ENCODE data around the gene ZRANB1.

ZRANB1 gene

DNA sequence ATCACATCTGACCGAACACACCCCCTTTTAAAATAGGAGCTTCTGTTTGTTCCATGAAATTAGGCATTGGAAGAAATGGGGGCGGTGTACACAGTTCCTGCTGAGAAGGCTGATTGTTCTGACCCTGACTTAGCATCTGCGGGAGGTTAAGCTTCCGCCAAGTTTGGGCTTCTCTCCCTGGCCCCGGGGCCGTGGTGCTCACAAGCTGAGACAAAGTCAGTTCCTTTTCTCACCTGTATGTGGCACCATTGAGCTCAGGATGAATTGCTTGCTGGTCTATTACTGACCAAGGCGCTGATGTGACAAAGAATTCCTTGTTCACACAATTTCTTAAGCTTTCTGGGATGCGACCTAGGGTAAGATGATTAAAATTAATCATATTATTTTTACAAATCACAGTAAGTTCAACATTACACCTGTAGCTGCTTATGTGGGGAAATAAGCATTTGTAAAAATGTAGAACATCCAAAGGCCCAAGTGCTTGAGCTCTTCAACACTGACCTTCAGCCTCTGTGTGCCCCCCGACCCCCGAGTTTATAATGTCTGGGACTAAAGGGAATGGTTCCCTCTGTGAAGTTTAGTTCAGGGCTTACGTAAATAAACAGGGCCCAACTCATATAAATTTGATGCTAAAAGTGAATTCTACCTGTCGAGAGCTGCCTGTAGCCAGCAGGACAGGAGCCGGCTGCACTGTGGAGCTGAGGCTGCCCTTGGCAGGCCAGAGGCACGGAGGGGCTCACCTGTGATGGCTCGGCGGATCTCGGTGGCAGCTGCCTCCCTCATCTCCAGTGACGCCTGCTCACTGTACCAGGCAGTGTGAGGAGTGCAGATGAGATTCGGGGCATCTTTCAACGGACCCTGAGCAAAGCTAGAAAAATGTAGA, 50.8 kb downstream of the ZRANB1 start:
- in situ Hi-C loops (cut with HindIII; ENCODE audit: low sequenced_read_pairs): loop anchor here (5.0 to 10.0 kb wide), 4 partner anchors 50 to 152 kb away; no protein-coding TSS in a partner anchor

DNA sequence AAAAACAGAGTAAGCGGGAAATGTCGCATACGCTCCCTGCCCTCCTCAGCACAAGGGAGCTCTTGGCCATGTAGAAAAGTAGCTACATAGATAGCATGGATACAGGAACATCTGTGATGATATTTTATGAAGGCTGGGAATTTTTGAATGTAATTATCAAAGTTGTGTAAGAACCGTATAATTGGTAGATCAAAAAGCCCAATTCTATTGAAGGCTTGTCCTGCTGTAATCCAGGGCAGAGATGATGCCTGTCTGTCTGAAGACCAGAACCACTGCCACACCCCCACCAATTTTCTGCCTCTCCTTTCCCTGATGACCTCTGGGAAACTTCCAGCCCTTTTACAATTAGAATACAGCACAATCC, 51.4 kb downstream of the ZRANB1 start:
- in situ Hi-C loops (cut with HindIII; ENCODE audit: low sequenced_read_pairs): loop anchor here (5.0 to 10.0 kb wide), 4 partner anchors 49 to 151 kb away; no protein-coding TSS in a partner anchor

DNA sequence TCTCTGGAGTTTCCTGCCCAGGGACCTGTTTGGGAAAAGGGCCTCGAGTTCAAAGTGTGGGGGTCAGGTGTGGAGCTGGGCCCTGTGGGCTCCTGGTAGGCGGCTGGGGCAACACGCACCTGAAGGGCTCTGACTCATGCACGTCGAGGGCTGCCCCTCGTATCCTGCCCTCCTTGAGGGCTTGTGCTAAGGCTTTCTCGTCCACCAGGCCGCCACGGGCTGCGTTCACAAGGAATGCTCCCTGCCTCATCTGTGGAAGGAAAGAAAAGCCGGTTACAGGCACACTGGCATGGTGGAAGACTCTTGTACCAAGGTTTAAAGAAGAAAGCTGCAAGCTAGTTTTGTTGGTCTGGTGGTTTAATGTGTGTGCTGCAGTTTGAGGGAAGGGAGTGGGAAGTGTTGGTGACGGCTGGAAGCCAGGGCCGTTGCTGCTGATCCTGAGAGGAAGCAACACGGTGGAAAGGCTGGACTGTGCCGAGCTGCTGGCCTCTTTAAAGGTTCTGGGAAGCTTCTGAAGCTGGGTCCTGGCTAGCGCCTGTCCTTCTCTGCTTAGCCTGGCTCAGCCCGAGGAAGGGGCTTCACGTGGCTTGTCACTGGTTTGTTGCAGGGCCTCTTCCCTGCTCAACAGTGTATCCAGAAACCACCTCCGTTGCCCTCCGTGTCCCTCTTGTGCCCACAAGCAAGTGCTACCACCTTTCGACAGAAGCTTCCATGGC, 52.0 kb downstream of the ZRANB1 start:
- in situ Hi-C loops (cut with HindIII; ENCODE audit: low sequenced_read_pairs): loop anchor here (5.0 to 10.0 kb wide), 4 partner anchors 48 to 151 kb away; no protein-coding TSS in a partner anchor

GRCh38 chr10:124994573-124995473, 52.9 kb downstream of the ZRANB1 start:
- in situ Hi-C loops (cut with HindIII; ENCODE audit: low sequenced_read_pairs): loop anchor here (5.0 to 10.0 kb wide), 4 partner anchors 47 to 150 kb away; no protein-coding TSS in a partner anchor

GRCh38 chr10:124995605-124996004, 53.7 kb downstream of the ZRANB1 start:
- in situ Hi-C loops (cut with HindIII; ENCODE audit: low sequenced_read_pairs): loop anchor here (10.0 kb wide), 1 partner anchor 149 kb away; no protein-coding TSS in a partner anchor

- in situ Hi-C loops (cut with HindIII; ENCODE audit: low sequenced_read_pairs): loop anchor here (10.0 kb wide), 1 partner anchor 149 kb away; no protein-coding TSS in a partner anchor
Observed at GRCh38 chr10:124996127-124996853, 54.4 kb downstream of the ZRANB1 start.

- in situ Hi-C loops (cut with HindIII; ENCODE audit: low sequenced_read_pairs): loop anchor here (10.0 kb wide), 1 partner anchor 148 kb away; no protein-coding TSS in a partner anchor
Observed at GRCh38 chr10:124996854-124997215, 54.9 kb downstream of the ZRANB1 start.

GRCh38 chr10:124997306-124997705, 55.4 kb downstream of the ZRANB1 start:
- in situ Hi-C loops (cut with HindIII; ENCODE audit: low sequenced_read_pairs): loop anchor here (10.0 kb wide), 1 partner anchor 147 kb away; no protein-coding TSS in a partner anchor

- in situ Hi-C loops (cut with HindIII; ENCODE audit: low sequenced_read_pairs): loop anchor here (10.0 kb wide), 1 partner anchor 147 kb away; no protein-coding TSS in a partner anchor
Observed at GRCh38 chr10:124997771-124998623, 56.1 kb downstream of the ZRANB1 start.

- in situ Hi-C loops (cut with HindIII; ENCODE audit: low sequenced_read_pairs): loop anchor here (10.0 kb wide), 1 partner anchor 146 kb away; no protein-coding TSS in a partner anchor
Observed at GRCh38 chr10:124998624-124999291, 56.8 kb downstream of the ZRANB1 start.

GRCh38 chr10:124999433-125000365, 57.8 kb downstream of the ZRANB1 start:
- in situ Hi-C loops (cut with HindIII; ENCODE audit: low sequenced_read_pairs): loop anchor here (10.0 kb wide), 1 partner anchor 145 kb away; no protein-coding TSS in a partner anchor

- in situ Hi-C loops (cut with HindIII; ENCODE audit: low sequenced_read_pairs): no loop called here
Observed at GRCh38 chr10:125000366-125001312, 58.7 kb downstream of the ZRANB1 start.

GRCh38 chr10:125001313-125002046, 59.6 kb downstream of the ZRANB1 start:
- in situ Hi-C loops (cut with HindIII; ENCODE audit: low sequenced_read_pairs): no loop called here

DNA sequence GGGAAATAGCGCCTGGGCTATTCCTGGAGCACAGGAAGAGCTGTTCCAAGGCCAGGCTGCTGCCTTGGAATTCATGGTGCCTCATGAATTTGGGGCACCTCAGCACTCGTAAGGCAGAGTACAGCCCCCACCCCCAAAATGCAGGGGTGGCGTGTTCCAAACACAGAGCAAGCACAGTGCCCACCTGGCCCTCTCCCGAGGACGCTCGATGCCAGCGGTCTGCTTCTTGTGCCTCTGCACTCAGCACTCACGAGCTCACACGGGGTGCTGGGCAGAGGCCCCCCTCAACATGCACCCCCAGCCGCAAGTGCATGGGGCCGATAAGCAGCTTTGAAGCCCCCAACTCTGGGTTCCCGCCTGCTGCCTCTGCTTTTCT, 60.1 kb downstream of the ZRANB1 start:
- in situ Hi-C loops (cut with HindIII; ENCODE audit: low sequenced_read_pairs): no loop called here

DNA sequence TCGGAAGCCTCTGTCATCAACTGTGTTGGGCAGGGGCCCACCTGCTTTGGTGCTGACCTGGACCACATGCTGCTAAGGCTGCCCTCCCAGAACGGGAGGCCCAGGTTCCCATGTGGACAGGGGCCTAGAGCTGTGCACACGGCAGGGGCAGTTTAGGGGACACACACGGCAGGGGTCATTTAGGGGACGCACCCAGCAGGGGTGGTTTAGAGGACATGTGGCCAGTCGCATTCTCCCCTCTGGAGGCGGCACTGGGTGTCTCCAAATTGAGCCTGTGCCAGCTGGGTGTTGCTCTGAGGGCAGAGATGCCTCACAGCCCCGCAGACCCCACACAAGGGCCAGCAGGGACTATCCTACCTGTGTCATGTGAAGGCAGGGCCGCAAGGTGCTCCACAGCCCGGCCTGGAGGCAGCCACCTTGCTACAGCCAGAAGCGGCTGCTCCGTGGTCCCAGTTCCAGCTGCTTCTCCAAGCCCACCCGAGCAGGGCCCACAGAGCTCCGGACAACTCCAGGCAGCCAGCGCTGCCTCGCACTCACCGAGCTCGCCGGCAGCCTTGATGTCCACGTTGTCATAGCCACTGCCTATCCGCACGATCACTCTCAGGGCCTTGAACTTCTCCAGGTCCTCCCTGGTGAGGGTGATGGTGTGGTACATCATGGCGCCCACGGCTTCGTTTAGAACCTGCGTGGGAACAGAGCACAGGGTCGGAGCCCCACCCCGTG, 60.7 kb downstream of the ZRANB1 start:
- in situ Hi-C loops (cut with HindIII; ENCODE audit: low sequenced_read_pairs): no loop called here
